Sigmoid colon (tissue), 4 donors: ENCODE results near the gene SPAG16.

Experiments used
- EP300 ChIP-seq, 4 donors: sonication (generic); formaldehyde crosslinking; IDR thresholded peaks; one replicate each; pipeline ENCODE4 v1.6.1; 2017; ENCODE audit warnings: antibody characterized with exemption in 4 of 4
- TF ChIP-seq, protein P1 (sequence below), 4 experiments: fragments of 450-650 bp in 3 of 4; fragments of 200-600 bp in 1 of 4; IDR thresholded peaks; one replicate each; pipeline ENCODE4 v1.5.1; 2016 to 2019; ENCODE audit warnings: antibody characterized with exemption in 4 of 4, mild to moderate bottlenecking in 3 of 4, moderate library complexity in 2 of 4

DNA sequence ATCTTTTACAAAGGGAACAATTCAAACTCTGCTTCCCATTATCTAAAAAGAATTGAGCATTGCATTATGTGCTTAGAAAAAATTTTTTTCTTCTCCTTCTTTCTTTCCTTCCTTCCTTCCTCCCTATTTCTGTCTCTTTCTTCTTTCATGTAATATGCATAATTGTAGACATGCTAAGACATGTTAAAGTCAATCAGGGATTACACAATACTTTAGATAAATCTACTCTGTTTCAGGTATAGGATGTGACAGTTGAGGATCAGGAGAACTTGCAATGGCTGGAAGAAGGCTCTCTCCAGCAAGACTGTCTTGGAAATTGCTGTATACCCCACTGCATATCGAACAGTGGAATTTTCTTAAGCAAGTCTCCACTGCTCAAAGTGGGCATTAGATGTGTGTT lies 9.0 kb upstream of the SPAG16 start:
- TF ChIP-seq, protein P1, sequence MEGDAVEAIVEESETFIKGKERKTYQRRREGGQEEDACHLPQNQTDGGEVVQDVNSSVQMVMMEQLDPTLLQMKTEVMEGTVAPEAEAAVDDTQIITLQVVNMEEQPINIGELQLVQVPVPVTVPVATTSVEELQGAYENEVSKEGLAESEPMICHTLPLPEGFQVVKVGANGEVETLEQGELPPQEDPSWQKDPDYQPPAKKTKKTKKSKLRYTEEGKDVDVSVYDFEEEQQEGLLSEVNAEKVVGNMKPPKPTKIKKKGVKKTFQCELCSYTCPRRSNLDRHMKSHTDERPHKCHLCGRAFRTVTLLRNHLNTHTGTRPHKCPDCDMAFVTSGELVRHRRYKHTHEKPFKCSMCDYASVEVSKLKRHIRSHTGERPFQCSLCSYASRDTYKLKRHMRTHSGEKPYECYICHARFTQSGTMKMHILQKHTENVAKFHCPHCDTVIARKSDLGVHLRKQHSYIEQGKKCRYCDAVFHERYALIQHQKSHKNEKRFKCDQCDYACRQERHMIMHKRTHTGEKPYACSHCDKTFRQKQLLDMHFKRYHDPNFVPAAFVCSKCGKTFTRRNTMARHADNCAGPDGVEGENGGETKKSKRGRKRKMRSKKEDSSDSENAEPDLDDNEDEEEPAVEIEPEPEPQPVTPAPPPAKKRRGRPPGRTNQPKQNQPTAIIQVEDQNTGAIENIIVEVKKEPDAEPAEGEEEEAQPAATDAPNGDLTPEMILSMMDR (IDR thresholded peaks at IDR 0.05): no peak
- TF ChIP-seq EP300 (IDR thresholded peaks at IDR 0.05): no peak
